Kidney epithelial cell (primary cell): ENCODE measurements around the gene PPP2R1A. TPM values are rescaled to one million over a fixed set of nuclear protein-coding genes. Genes with fewer than 3 reads are reported as not detected.

Experiments
- DNase-seq: peaks from one replicate; pipeline ENCODE4 v3.0.0-alpha.2; 2010; ENCODE audit warnings: low read depth
- H3K27me3 ChIP-seq: 2 replicates; pipeline ENCODE4 v1.6.0; 2011; ENCODE audit warnings: low read length; ENCODE audit not compliant: control insufficient read depth, insufficient read depth
- H3K36me3 ChIP-seq: 2 replicates; pipeline ENCODE4 v1.5.1; 2011; ENCODE audit warnings: low read length; ENCODE audit not compliant: control insufficient read depth, insufficient read depth
- H3K4me3 ChIP-seq: 2 replicates; pipeline ENCODE4 v1.5.1; 2011; ENCODE audit warnings: low read depth, mild to moderate bottlenecking, control low read depth, low read length
- total RNA-seq: library from RNA; depleted of rRNA; stranded (reverse); fragments of >200 nt; gene quantifications from 2 replicates; pipeline ENCODE4 v1.2.3, GENCODE V29; 2015
- TF ChIP-seq, protein P1 (sequence below): IDR thresholded peaks from 2 replicates; pipeline ENCODE4 v1.5.1; 2011; ENCODE audit warnings: mild to moderate bottlenecking, moderate library complexity, low read length, control low read depth, inconsistent platforms; ENCODE audit not compliant: insufficient read depth, poor library complexity, severe bottlenecking

The PPP2R1A gene
- total RNA-seq, 1 donor from 2014 or later, result 329 TPM

DNA sequence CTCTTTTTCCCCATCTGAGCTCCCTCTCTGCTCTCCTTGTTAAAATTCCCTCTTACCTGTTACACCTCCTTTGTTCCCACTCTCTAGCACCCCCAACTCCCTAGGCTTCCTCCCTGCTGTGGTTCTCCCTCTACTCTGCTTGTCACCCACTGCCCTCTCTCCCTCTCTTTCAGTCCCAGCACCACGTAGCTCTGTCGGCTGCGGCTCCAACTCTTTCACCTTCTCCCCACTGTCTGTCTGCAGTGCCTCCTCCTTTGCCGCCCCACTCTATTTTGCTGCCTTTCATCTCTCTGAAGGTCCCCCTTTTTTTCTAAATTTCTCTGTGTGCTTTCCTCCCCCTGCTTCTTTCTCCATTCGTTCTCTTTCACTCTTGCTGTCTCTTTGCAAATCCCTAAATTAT, 19.5 kb upstream of the PPP2R1A start:
- DNase-seq, result no peak
- TF ChIP-seq, protein P1, sequence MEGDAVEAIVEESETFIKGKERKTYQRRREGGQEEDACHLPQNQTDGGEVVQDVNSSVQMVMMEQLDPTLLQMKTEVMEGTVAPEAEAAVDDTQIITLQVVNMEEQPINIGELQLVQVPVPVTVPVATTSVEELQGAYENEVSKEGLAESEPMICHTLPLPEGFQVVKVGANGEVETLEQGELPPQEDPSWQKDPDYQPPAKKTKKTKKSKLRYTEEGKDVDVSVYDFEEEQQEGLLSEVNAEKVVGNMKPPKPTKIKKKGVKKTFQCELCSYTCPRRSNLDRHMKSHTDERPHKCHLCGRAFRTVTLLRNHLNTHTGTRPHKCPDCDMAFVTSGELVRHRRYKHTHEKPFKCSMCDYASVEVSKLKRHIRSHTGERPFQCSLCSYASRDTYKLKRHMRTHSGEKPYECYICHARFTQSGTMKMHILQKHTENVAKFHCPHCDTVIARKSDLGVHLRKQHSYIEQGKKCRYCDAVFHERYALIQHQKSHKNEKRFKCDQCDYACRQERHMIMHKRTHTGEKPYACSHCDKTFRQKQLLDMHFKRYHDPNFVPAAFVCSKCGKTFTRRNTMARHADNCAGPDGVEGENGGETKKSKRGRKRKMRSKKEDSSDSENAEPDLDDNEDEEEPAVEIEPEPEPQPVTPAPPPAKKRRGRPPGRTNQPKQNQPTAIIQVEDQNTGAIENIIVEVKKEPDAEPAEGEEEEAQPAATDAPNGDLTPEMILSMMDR, result no peak
- Histone ChIP-seq H3K4me3 (peak overlapping the region; percentile 92), H3K36me3 (no peaks in the 10 kb centered on the region), H3K27me3 (no peaks in the 10 kb centered on the region)

DNA sequence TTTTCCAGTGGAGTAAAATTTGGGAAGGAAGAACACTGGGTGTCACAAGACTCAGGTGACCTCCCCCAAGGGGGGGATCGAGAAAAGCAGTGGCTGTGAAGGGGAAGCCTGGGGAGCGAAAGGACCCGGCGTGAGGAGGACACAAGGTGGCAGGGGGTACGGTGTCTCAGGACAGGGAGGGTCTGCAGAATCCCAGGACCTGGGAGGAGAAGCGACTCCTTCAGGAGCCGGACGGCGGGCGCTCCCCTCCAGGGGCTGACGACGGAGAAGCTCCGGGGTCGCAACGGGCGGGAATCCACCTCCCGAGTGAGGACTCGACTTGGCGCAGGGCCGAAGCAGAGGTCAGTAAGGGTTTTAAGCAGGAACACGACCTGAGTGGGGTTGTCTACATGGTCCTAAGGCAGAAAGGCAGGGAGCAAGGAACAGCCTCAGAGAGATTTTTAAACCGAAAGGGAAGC, 19.0 kb upstream of the PPP2R1A start:
- DNase-seq, result no peak
- H3K27me3 ChIP-seq, result no peaks in the 10 kb centered on the region
- TF ChIP-seq, protein P1, result no peak
- peak overlapping the region; percentile 92 for H3K4me3 ChIP-seq
- no peaks in the 10 kb centered on the region for H3K36me3 ChIP-seq

DNA sequence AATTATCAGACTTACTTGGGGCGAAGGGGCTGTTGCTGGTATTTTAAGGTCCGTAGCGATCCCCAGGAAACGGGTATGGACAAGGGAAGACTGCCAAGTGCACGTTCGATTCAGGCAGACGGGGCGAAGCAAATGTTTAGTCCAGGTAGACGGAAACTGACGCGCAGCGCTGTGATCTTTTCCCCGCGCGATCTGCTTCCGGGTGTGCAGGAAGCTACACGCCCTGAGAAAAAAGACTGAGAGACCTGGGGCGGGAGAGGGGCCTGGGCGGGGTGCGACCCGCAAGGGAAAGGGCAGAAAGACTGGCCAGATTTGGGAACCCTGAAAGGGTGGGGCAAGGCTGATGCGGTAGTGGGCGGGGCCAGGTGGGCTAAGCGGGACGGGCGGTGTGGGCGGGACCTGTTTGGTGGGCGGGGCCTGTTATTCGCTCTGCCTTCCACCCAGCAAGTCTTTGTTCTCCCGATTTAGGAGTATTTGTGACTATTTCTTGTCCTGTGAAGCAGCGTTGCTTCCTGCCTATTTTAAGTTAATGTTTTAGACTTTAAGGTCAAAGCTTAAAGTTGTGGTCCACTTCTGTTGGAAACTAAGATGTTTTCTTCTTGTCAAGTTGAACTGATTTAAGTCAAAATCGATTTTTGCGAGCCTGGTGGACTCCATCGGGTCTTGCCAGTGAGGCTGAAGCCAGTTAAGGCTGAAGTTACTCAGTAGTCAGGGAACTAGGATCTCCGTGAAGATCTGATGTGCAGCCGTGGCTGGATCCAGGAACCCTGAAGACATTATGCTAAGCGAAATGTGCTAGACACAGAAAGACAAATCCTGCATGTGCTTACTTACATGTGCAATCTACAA, 18.3 kb upstream of the PPP2R1A start, which contains the start of gene ZNF836:
ZNF836 (minus strand) TSS at position 301 of the 849 bp plus-strand sequence. CDS start 3,549 bp downstream, outside the sequence.
- DNase-seq, result no peak
- TF ChIP-seq, protein P1, result no peak
- Histone ChIP-seq H3K4me3 (peak within 1 kb of the TSS; percentile 92), H3K36me3 (no peaks in the 10 kb centered on the region), H3K27me3 (no peaks in the 10 kb centered on the region)

DNA sequence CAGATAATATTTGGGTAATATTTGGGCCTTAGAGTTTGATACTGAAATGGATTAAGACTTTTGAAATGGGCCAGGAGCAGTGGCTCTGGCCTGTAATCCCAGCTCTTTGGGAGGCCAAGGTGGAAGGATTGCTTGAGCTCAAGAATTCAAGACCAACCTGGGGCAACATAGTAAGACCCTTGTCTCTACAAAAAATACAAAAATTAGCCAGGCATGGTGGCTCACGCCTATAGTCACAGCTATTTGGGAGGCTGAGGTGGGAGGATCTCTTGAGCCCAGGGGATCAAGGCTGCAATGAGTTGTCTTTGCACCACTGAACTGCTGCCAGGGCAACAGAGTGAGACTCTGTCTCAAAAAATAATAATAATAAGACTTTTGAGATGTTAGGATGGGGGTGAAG, 17.5 kb upstream of the PPP2R1A start:
- TF ChIP-seq, protein P1, result no peak
- no peak for DNase-seq
- H3K36me3 ChIP-seq, result no peaks in the 10 kb centered on the region
- H3K27me3 ChIP-seq, result no peaks in the 10 kb centered on the region
- H3K4me3 ChIP-seq, result no peak overlapping the region

DNA sequence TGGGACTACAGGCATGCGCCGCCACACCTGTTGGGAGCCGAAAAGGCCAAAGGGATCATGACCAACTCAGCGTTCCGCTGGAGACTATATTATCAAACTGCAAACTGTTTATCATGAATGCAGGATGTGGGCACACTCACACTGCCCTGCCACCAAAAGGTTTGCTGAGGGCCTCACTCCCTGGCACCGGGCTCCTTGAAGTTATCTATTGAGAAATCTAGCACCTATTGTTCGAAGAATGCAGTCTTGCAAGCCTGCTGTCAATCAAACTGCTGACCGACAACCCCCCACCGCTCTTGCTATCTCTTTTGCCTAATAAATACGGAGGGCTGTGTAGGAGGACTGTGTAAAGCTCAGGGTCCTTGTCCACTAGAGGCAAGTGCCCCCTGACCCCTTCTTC, 13.3 kb upstream of the PPP2R1A start:
- Histone ChIP-seq H3K27me3 (no peaks in the 10 kb centered on the region), H3K4me3 (no peak overlapping the region), H3K36me3 (no peaks in the 10 kb centered on the region)
- TF ChIP-seq, protein P1, result no peak
- DNase-seq, result no peak

DNA sequence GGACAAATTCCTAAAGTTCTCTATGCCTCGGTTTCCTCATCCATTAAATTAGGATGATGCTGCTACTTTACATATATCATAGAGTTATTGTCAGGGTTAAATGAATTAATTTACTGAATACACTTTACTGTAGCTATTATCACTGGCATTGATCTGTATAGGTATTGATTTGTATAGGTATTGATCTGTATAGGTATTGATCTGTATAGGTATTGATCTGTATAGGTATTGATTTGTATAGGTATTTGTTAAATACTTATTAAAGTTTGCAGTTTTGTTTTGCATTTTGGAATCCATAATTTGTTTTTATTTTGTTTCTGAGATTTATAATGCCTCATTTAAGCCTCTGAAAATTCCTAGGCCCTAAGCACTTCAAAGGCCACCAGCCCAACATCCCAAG, 2.4 kb upstream of the PPP2R1A start:
- Histone ChIP-seq H3K36me3 (no peaks in the 10 kb centered on the region), H3K4me3 (no peak overlapping the region), H3K27me3 (no peaks in the 10 kb centered on the region)
- TF ChIP-seq, protein P1, result no peak
- no peak for DNase-seq
